Neural progenitor cell (in vitro differentiated cells): ENCODE results near the gene NRCAM. TPM values are rescaled to one million over a fixed set of nuclear protein-coding genes. Genes with fewer than 3 reads are reported as not detected.

Source experiments
- DNase-seq: peaks from one replicate; pipeline ENCODE4 v3.0.0-alpha.2; 2016; ENCODE audit warnings: low spot score
- H2AFZ ChIP-seq: fragments of 200-600 bp; sonication (generic); replicated peaks from 2 replicates; pipeline ENCODE4 v1.6.1; 2016; ENCODE audit warnings: antibody characterized with exemption
- H3F3A ChIP-seq: fragments of 200-600 bp; sonication (generic); 2 replicates; pipeline ENCODE4 v1.6.1; 2016; ENCODE audit warnings: antibody characterized with exemption, low read depth
- H3K27ac ChIP-seq: fragments of 200-600 bp; sonication (generic); 2 replicates; pipeline ENCODE4 v1.5.1; 2016; ENCODE audit warnings: mild to moderate bottlenecking
- H3K27me3 ChIP-seq: fragments of 200-600 bp; sonication (generic); 2 replicates; pipeline ENCODE4 v1.6.1; 2016; ENCODE audit warnings: mild to moderate bottlenecking, moderate library complexity
- H3K36me3 ChIP-seq: fragments of 200-600 bp; sonication (generic); 2 replicates; pipeline ENCODE4 v1.5.1; 2016
- H3K4me1 ChIP-seq: fragments of 200-600 bp; sonication (generic); 2 replicates; pipeline ENCODE4 v1.6.1; 2016; ENCODE audit warnings: mixed run types
- H3K4me2 ChIP-seq: fragments of 200-600 bp; sonication (generic); 2 replicates; pipeline ENCODE4 v1.6.1; 2016
- H3K4me3 ChIP-seq: fragments of 200-600 bp; sonication (generic); 2 replicates; pipeline ENCODE4 v1.5.1; 2016
- H3K79me2 ChIP-seq: fragments of 200-600 bp; sonication (generic); 2 replicates; pipeline ENCODE4 v1.6.1; 2016; ENCODE audit warnings: low read depth
- H3K9ac ChIP-seq: fragments of 200-600 bp; sonication (generic); 2 replicates; pipeline ENCODE4 v1.6.1; 2016
- H3K9me3 ChIP-seq: fragments of 200-600 bp; sonication (generic); 2 replicates; pipeline ENCODE4 v1.5.1; 2016; ENCODE audit warnings: low read depth
- H4K20me1 ChIP-seq: fragments of 200-600 bp; sonication (generic); 2 replicates; pipeline ENCODE4 v1.6.1; 2016; ENCODE audit warnings: low read depth
- H3K27ac Mint-ChIP-seq: 3 replicates; pipeline ENCODE4 v1.8.0; 2021; ENCODE audit warnings: mixed read lengths
- H3K27me3 Mint-ChIP-seq: 2 replicates; pipeline ENCODE4 v1.8.0; 2022; ENCODE audit warnings: low read depth, mild to moderate bottlenecking, inconsistent platforms, moderate library complexity, mixed read lengths; ENCODE audit not compliant: insufficient read depth
- H3K36me3 Mint-ChIP-seq: 3 replicates; pipeline ENCODE4 v1.8.0; 2021; ENCODE audit warnings: mixed read lengths
- H3K4me1 Mint-ChIP-seq: 3 replicates; pipeline ENCODE4 v1.8.0; 2021; ENCODE audit warnings: mixed read lengths
- H3K4me3 Mint-ChIP-seq: 3 replicates; pipeline ENCODE4 v1.8.0; 2021; ENCODE audit warnings: mild to moderate bottlenecking, moderate library complexity, mixed read lengths
- H3K9me3 Mint-ChIP-seq: 3 replicates; pipeline ENCODE4 v1.8.0; 2020; ENCODE audit warnings: mixed read lengths
- EZH2 ChIP-seq: fragments of 200-600 bp; sonication (generic); IDR thresholded peaks from 2 replicates; pipeline ENCODE4 v1.6.1; 2017; ENCODE audit warnings: antibody characterized with exemption, mild to moderate bottlenecking, moderate library complexity
- EZH2phosphoT487 ChIP-seq: fragments of 200-600 bp; sonication (generic); IDR thresholded peaks from 2 replicates; pipeline ENCODE4 v1.6.1; 2017; ENCODE audit warnings: antibody characterized with exemption
- total RNA-seq: library from RNA; depleted of rRNA; stranded (reverse); fragments of >200 nt; gene quantifications from 2 replicates; pipeline ENCODE4 v1.2.3, GENCODE V29; 2015; ENCODE audit warnings: low replicate concordance
- TF ChIP-seq, protein P1 (sequence below): fragments of 200-600 bp; sonication (generic); IDR thresholded peaks from 2 replicates; pipeline ENCODE4 v1.5.1; 2017; ENCODE audit warnings: antibody characterized with exemption, mild to moderate bottlenecking

NRCAM gene
- total RNA-seq, 1 donor from 2014 or later, result 104 TPM

- Histone ChIP-seq H3K4me2 (no peak overlapping the region), H3K79me2 (no peaks in the 10 kb centered on the region), H3K4me3 (no peak overlapping the region), H3K27ac (no peak overlapping the region), H3K27me3 (no peaks in the 10 kb centered on the region), H4K20me1 (no peaks in the 10 kb centered on the region), H3K9ac (no peak overlapping the region), H3K4me1 (peaks cover 8% of the 10 kb centered on the region), H3K9me3 (no peaks in the 10 kb centered on the region), H2AFZ (no peak overlapping the region), H3F3A (no peaks in the 10 kb centered on the region), H3K36me3 (peaks cover 9% of the 10 kb centered on the region)
- H3K4me1 Mint-ChIP-seq, result no peaks in the 10 kb centered on the region
- TF ChIP-seq, protein P1, sequence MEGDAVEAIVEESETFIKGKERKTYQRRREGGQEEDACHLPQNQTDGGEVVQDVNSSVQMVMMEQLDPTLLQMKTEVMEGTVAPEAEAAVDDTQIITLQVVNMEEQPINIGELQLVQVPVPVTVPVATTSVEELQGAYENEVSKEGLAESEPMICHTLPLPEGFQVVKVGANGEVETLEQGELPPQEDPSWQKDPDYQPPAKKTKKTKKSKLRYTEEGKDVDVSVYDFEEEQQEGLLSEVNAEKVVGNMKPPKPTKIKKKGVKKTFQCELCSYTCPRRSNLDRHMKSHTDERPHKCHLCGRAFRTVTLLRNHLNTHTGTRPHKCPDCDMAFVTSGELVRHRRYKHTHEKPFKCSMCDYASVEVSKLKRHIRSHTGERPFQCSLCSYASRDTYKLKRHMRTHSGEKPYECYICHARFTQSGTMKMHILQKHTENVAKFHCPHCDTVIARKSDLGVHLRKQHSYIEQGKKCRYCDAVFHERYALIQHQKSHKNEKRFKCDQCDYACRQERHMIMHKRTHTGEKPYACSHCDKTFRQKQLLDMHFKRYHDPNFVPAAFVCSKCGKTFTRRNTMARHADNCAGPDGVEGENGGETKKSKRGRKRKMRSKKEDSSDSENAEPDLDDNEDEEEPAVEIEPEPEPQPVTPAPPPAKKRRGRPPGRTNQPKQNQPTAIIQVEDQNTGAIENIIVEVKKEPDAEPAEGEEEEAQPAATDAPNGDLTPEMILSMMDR, result no peak
- no peak for TF ChIP-seq EZH2
- no peak for TF ChIP-seq EZH2phosphoT487
- peaks cover 3% of the 10 kb centered on the region for H3K9me3 Mint-ChIP-seq
- no peak overlapping the region for H3K27ac Mint-ChIP-seq
- no peaks in the 10 kb centered on the region for H3K27me3 Mint-ChIP-seq
- no peak overlapping the region for H3K4me3 Mint-ChIP-seq
- no peak for DNase-seq
- peaks cover 20% of the 10 kb centered on the region for H3K36me3 Mint-ChIP-seq
Observed at GRCh38 chr7:108193594-108194498, 262.4 kb downstream of the NRCAM start.

DNA sequence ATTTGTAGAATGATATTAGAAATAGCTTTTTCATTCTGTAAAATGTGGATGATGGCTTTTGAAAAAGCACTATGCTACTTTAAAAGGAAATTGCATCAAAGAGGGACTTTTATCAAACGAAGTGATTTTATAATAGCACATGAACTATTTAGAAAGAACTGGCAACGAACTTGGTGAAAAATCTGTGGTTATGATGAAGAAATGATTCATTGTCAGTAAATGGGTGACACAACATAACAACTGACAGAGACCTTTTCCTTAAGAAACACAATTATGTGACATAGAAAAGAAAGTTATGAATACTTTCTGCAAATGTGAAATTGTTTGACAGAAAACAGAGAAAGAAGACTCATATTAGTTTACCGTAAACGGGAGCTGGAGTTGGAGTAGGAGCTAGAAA, 265.3 kb downstream of the NRCAM start:
- Histone ChIP-seq H3K4me2 (no peak overlapping the region), H3K27me3 (no peaks in the 10 kb centered on the region), H3K79me2 (no peaks in the 10 kb centered on the region), H4K20me1 (no peaks in the 10 kb centered on the region), H3K4me3 (no peak overlapping the region), H3F3A (no peaks in the 10 kb centered on the region), H3K36me3 (peaks cover 10% of the 10 kb centered on the region), H3K27ac (no peak overlapping the region), H3K9ac (no peak overlapping the region), H3K9me3 (no peaks in the 10 kb centered on the region), H3K4me1 (peaks cover 8% of the 10 kb centered on the region), H2AFZ (no peak overlapping the region)
- no peak overlapping the region for H3K27ac Mint-ChIP-seq
- no peak overlapping the region for H3K4me3 Mint-ChIP-seq
- H3K4me1 Mint-ChIP-seq, result no peaks in the 10 kb centered on the region
- H3K27me3 Mint-ChIP-seq, result no peaks in the 10 kb centered on the region
- TF ChIP-seq EZH2phosphoT487, result no peak
- TF ChIP-seq, protein P1, result no peak
- TF ChIP-seq EZH2, result no peak
- H3K36me3 Mint-ChIP-seq, result peaks cover 22% of the 10 kb centered on the region
- DNase-seq, result no peak
- H3K9me3 Mint-ChIP-seq, result peaks cover 3% of the 10 kb centered on the region

DNA sequence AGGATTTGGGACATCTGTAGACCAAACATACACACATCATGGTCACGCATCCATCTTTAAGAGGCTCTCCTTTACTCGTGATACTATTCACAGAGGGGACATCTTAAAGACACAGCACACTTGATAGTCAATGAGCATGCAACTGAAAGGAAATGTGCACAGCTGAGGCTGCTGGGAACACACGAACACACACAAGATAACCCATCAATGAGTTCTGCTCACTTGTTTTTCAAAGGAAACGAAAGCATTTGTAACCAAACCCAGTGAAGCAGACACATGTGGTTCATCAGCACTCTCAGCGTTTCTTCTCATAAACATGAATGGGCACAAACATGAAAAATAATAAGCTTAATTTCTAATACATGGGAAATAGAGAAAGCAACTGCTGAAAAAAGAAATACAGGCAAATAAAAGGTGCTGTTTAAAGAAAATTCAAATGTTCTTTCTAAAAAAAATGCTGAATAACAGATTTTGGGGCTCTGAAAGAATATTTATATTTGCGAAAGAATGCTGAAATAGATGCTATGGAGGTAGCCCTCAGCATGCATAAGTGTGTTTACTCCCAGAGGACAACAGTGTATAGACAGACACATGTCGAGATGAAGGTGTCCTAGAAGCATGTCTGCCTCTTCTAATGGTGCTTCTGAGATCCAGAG, 266.4 kb downstream of the NRCAM start:
- Mint-ChIP-seq H3K4me3 (no peak overlapping the region), H3K36me3 (peaks cover 22% of the 10 kb centered on the region), H3K9me3 (peaks cover 3% of the 10 kb centered on the region), H3K27ac (no peak overlapping the region), H3K27me3 (no peaks in the 10 kb centered on the region), H3K4me1 (no peaks in the 10 kb centered on the region)
- Histone ChIP-seq H3K4me1 (peaks cover 8% of the 10 kb centered on the region), H3K36me3 (peaks cover 10% of the 10 kb centered on the region), H2AFZ (no peak overlapping the region), H3K79me2 (no peaks in the 10 kb centered on the region), H3K27ac (no peak overlapping the region), H3K9me3 (no peaks in the 10 kb centered on the region), H4K20me1 (no peaks in the 10 kb centered on the region), H3K27me3 (no peaks in the 10 kb centered on the region), H3K4me2 (no peak overlapping the region), H3F3A (no peaks in the 10 kb centered on the region), H3K4me3 (no peak overlapping the region), H3K9ac (no peak overlapping the region)
- DNase-seq, result no peak
- TF ChIP-seq EZH2, result no peak
- no peak for TF ChIP-seq EZH2phosphoT487
- TF ChIP-seq, protein P1, result no peak
